GM10248 (cell line): Measurements from ENCODE around the gene ZNF317.

Experiments used
- CTCF ChIA-PET: fragments of 300-600 bp; sonication (Branson Sonifier 250); formaldehyde crosslinking; extraction: SDS; loops from one replicate; lab custom pipeline; 2021; ENCODE audit warnings: antibody characterized with exemption; lab: Yijun Ruan, JAX
- POLR2A ChIA-PET: fragments of 350-650 bp; sonication (Branson Sonifier 250); formaldehyde crosslinking; extraction: SDS; loops from one replicate; lab custom pipeline; 2020; ENCODE audit warnings: antibody characterized with exemption; lab: Yijun Ruan, JAX
- DNase-seq: peaks from one replicate; pipeline ENCODE4 v3.0.0; 2012; ENCODE audit errors: extremely low spot score
- CTCF ChIP-seq: IDR thresholded peaks from 2 replicates; pipeline ENCODE4 v1.5.1; 2012; ENCODE audit warnings: mild to moderate bottlenecking, low read depth; ENCODE audit errors: extremely low read depth, missing control alignments, control extremely low read depth

Gene ZNF317

GRCh38 chr19:9148697-9149096 is 8.5 kb downstream of the ZNF317 start:
- ChIA-PET POLR2A (no interaction called here), CTCF (no interaction called here)
- no peak for DNase-seq
- no peak for TF ChIP-seq CTCF

GRCh38 chr19:9149997-9150396 is 9.8 kb downstream of the ZNF317 start:
- POLR2A ChIA-PET: no interaction called here
- no peak for DNase-seq
- TF ChIP-seq CTCF: no peak
- CTCF ChIA-PET: no interaction called here

- POLR2A ChIA-PET: no interaction called here
- CTCF ChIA-PET: no interaction called here
- no peak for TF ChIP-seq CTCF
- DNase-seq: no peak
Observed at GRCh38 chr19:9150650-9151049, 10.5 kb downstream of the ZNF317 start.

- no peak for TF ChIP-seq CTCF
- DNase-seq: no peak
- CTCF ChIA-PET: no interaction called here
- POLR2A ChIA-PET: no interaction called here
Observed at GRCh38 chr19:9151367-9151766, 11.2 kb downstream of the ZNF317 start.

- ChIA-PET CTCF (no interaction called here), POLR2A (no interaction called here)
- no peak for TF ChIP-seq CTCF
- no peak for DNase-seq
Observed at GRCh38 chr19:9155591-9155990, 15.4 kb downstream of the ZNF317 start.

- ChIA-PET POLR2A (no interaction called here), CTCF (no interaction called here)
- no peak for DNase-seq
- TF ChIP-seq CTCF: no peak
Observed at GRCh38 chr19:9156304-9156703, 16.1 kb downstream of the ZNF317 start.

- no peak for DNase-seq
- ChIA-PET POLR2A (no interaction called here), CTCF (no interaction called here)
- TF ChIP-seq CTCF: no peak
Observed at GRCh38 chr19:9159891-9160290, 19.7 kb downstream of the ZNF317 start.
